Tibial nerve (tissue), 4 donors: ENCODE measurements around the gene GPS1.

Experiments used
- EP300 ChIP-seq, 2 donors: sonication (generic); formaldehyde crosslinking; IDR thresholded peaks; one replicate each; pipeline ENCODE4 v1.6.1; 2017; ENCODE audit warnings: antibody characterized with exemption in 2 of 2, mild to moderate bottlenecking in 1 of 2
- TF ChIP-seq, protein P1 (sequence below), 5 experiments: fragments of 200-600 bp in 3 of 5; fragments of 450-650 bp in 2 of 5; sonication (generic) in 3 of 5; IDR thresholded peaks; one replicate each; pipeline ENCODE4 v1.5.1; 2016 to 2019; ENCODE audit warnings: antibody characterized with exemption in 5 of 5, mild to moderate bottlenecking in 3 of 5, moderate library complexity in 2 of 5

DNA sequence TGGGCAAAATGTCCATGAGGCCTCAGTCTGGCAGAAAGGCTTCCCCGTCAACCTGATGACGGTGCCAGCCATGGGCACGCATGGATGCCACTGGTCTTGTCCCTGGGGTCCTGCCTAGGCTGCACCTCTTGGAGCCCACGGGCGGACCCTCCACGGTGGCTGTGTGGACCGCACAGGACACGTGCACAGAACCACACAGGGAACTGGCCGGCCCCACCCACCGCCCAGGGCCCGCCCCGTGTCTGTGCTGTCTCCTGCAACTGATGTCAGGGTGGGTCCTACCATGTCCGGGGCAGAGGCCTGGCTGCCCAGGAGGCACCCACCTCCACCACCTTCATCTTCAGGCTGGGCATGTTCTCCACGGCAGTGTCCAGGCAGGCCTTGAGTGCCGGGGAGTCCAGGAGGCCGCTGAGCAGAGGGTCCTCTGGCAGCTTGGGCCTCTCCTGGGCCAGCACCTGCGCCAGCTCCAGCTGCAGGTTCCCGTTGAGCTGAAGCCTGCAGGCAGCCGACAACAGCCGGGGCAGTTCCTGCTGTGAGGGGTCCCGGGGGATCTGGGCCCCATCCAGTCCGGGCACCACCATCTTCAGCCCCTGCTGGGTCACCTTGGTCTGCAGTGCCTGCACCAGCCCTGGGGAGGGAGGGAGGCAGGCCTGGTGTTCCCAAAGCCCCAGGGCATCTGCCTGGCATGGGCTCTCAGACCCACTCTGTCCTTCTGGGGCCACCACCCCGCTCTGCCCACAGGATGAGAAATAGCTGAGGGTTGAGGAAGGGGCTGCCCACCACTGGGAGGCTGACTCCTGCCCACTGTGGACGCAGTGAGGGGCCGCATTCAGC is 34.5 kb downstream of the GPS1 start:
- TF ChIP-seq, protein P1, sequence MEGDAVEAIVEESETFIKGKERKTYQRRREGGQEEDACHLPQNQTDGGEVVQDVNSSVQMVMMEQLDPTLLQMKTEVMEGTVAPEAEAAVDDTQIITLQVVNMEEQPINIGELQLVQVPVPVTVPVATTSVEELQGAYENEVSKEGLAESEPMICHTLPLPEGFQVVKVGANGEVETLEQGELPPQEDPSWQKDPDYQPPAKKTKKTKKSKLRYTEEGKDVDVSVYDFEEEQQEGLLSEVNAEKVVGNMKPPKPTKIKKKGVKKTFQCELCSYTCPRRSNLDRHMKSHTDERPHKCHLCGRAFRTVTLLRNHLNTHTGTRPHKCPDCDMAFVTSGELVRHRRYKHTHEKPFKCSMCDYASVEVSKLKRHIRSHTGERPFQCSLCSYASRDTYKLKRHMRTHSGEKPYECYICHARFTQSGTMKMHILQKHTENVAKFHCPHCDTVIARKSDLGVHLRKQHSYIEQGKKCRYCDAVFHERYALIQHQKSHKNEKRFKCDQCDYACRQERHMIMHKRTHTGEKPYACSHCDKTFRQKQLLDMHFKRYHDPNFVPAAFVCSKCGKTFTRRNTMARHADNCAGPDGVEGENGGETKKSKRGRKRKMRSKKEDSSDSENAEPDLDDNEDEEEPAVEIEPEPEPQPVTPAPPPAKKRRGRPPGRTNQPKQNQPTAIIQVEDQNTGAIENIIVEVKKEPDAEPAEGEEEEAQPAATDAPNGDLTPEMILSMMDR (IDR thresholded peaks at IDR 0.05) = no peak
- TF ChIP-seq EP300 (IDR thresholded peaks at IDR 0.05) = no peak
